Measurements from ENCODE around the gene TMEM30B. TPM values are rescaled to one million over a fixed set of nuclear protein-coding genes. Genes with fewer than 3 reads are reported as not detected.

The TMEM30B gene
- total RNA-seq, 1 donor from 2014 or later, result 0.54 TPM

DNA sequence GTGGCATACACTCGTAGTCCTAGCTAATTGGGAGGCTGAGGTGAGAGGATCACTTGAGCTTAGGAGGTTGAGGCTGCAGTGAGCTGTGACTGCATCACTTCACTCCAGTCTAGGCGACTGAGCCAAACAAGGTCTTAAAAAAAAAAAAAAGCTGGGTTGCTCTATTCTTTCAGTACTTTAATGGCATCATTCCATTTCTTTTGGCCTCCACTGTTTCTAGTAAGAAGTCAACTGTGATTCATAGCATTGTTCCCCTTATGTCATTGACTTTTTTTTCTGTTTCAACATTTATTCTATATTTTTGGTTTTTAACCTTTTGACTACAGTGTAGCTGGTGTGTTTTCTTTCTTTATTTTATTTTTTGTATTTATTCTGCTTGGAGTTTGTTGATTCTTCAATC is 23.6 kb upstream of the TMEM30B start:
- intact Hi-C loops (cut with micrococcal nuclease), result no loop called here

GRCh38 chr14:61300754-61301153 is 19.6 kb upstream of the TMEM30B start:
- intact Hi-C loops (cut with micrococcal nuclease), result no loop called here

DNA sequence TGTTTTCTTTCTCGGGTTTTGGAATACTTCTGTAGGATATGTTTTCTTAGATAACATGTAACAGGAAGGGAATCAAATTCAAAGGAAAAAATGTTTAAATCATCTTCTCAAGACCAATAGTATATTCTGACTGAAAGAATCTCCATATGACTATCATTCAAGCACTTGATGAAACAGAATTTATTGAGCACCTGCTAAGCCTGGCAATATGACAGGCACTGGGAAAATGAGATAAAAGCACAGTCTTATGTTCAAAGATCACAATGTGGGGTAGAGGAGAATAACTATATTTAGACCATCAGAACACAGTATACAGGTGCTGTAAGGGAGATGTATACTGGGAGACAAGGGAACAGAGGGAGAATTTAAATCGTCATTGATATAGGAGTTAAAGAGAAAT is 19.1 kb upstream of the TMEM30B start:
- intact Hi-C loops (cut with micrococcal nuclease), result no loop called here

DNA sequence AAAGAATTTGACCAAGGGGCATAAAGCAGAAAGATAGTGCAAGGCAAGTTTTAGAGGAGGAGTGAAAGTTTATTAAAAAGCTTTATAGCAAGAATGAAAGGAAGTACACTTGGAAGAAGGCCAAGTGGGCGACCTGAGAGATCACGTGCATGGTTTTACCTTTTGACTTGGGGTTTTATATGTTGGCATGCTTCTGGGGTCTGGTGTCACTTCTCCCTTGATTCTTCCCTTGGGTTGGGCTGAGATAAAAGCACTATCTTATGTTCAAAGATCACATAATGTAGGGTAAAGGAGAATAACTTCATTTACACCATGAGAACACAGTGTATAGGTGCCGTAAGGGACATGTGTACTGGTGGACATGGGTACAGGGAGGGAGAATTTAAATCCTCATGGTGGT is 17.7 kb upstream of the TMEM30B start:
- intact Hi-C loops (cut with micrococcal nuclease), result no loop called here

DNA sequence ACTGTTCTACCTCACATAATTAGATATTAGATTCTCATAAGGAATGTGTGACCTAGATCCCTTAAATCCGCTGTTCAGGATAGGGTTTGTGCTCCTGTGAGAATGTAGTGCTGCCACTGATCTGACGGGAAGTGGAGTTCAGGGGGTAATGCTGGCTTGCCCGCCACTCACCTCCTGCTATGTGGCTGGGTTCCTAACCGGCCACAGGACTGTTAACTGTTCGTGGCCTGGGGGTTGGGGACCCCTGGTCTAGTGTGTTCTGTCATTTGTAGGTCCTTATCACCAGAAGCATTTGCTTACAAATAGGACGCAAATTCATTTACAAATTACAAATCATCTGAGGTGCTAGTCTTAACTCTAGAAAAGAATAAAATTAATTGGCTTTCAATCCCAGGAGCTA is 16.4 kb upstream of the TMEM30B start:
- intact Hi-C loops (cut with micrococcal nuclease), result loop anchor here (1.0 to 2.0 kb wide), 8 partner anchors 24 to 540 kb away; partner anchors contain the start of gene PRKCH

DNA sequence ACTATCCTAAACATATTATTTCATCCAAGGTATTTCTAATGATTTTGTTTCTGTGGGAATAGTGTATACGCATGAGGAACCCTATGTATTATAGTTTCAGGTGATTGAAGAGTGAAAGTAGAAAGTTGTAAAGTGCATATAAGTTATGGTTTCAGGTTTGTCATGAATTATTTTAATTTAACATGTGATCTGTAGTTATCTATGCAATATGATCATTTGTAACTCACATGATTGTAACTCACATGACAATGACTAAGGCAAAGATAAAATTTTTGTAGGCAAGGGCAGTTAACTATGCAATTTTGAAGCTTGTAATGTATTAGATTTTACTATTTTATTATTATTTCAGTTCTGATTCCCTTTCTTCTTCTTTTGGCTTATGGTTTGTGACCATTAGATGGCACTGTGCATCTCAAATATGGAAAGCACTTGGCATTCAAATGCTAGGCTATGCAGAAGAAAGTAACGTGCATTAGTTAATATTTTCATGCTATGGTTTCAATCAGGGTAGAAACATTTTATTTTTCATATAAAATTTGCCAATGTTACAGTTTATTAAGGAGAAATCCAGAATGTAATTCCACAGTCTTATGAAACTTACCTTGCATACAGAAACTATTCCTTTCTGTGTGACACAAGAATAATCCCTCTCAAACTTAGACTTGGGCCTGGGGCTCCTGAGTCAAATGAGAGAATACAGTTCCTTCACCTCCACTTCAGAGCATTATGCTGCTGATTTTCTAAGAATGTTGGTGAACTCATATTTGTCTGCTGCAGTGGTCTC is 15.8 kb upstream of the TMEM30B start:
- intact Hi-C loops (cut with micrococcal nuclease), result loop anchor here (1.0 to 2.0 kb wide), 8 partner anchors 24 to 540 kb away; partner anchors contain the start of gene PRKCH

- intact Hi-C loops (cut with micrococcal nuclease), result loop anchor here (2.0 kb wide), 2 partner anchors 47 to 435 kb away; no protein-coding TSS in a partner anchor
These were observed 15.0 kb upstream of the TMEM30B start for GRCh38 chr14:61296151-61296550.

- intact Hi-C loops (cut with micrococcal nuclease), result no loop called here
These were observed 9.6 kb upstream of the TMEM30B start for GRCh38 chr14:61290701-61291100.

GRCh38 chr14:61288720-61289119 is 7.6 kb upstream of the TMEM30B start:
- intact Hi-C loops (cut with micrococcal nuclease), result no loop called here

DNA sequence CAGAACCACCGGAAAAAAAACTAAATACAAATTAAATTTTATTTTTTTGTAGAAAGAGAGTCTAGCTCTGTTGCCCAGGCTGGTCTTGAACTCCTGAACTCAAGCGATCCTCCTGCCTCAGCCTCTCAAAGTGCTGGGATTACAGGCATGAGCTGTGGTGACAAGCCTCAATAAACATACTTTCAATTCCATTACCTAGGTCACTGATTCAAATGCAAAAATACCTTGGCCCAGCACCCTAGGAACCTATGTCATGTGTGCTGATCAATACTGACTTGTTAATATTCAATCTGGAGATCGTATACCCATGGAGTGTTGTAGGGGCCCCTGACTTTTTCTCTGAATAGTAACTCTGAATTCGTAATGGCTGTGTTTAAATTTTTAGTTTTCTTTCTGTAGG is 7.1 kb upstream of the TMEM30B start:
- intact Hi-C loops (cut with micrococcal nuclease), result no loop called here

DNA sequence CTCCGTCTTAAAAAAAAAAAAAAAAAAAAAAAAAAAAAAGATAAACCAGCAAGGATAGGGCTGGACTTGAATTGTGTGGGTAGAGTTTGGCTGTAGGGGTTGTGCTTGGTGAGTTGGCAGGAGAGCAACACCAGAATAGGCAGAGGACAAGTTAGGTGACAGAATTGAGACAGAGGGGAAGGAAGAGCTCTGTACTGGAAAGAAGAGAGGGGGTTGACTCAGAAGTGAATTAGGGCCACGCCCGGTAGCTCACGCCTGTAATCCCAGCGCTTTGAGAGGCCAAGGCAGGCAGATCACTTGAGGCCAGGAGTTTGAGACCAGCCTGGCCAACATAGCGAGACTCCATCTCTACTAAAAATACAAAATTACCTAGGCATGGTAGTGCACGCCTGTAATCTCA is 6.1 kb upstream of the TMEM30B start:
- intact Hi-C loops (cut with micrococcal nuclease), result no loop called here

DNA sequence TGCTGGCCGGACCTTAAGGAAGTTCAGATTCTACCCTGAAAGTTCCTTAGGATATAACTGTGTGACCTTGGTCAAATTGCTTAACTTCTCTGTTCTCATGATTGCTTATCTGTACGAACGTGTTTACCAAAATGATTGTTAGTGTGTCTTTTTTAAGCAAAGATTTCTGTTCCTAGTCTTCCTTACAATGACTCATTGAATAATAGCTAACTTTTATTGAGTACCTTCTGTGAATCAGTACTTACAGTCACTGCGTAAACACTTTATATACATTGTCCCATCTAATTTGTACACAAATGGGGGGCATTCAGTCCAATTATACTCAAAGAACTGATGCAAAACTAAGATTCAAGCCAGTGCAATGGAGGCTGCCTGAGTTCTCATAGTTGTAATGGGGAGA is 4.2 kb upstream of the TMEM30B start:
- intact Hi-C loops (cut with micrococcal nuclease), result no loop called here

DNA sequence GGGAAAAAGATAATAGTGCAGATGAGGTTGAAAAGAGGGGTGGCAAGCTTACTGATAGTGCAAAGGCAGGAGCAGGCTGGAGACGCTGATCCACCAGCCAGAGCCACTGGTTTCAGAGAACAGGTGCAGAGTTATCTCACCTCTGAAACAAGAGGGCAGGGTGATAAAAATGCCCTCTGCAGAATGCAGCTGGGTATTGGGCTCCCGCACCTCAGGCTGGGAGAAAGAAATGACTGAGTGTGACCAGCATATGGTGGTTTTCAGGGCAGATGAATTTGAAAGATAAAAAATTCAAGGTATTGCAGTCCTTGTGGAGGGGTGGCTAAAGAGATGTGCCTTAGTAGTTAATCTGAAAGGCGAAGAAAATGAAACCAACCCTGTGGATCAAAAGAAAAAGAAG is 2.9 kb upstream of the TMEM30B start:
- intact Hi-C loops (cut with micrococcal nuclease), result loop anchor here (5.0 kb wide), 1 partner anchor 38 kb away; the partner anchor contains the start of gene PRKCH

DNA sequence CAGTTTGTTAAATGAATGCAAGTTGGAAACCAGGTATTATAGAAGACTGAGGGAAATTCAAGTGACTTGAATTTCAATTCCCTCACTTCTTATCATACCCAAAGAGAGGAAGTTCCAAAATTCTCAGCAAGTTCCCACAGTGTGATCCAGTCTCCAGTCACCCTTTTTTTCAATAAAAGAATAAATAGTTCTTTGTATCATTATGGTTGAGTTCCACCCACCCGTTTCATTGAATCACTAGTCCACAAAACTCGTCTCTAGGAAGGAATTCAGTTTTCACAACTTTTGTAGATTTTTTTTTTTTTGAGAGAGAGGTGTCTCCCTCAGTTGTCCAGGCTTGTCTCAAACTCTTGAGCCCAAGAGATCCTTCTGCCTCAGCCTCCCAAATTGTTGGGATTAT is 1.6 kb upstream of the TMEM30B start:
- intact Hi-C loops (cut with micrococcal nuclease), result loop anchor here (5.0 kb wide), 1 partner anchor 40 kb away; the partner anchor contains the start of gene PRKCH

- intact Hi-C loops (cut with micrococcal nuclease), result loop anchor here (5.0 kb wide), 1 partner anchor 40 kb away; the partner anchor contains the start of gene PRKCH
These were observed 774 bp upstream of the TMEM30B start for GRCh38 chr14:61281948-61282275.

DNA sequence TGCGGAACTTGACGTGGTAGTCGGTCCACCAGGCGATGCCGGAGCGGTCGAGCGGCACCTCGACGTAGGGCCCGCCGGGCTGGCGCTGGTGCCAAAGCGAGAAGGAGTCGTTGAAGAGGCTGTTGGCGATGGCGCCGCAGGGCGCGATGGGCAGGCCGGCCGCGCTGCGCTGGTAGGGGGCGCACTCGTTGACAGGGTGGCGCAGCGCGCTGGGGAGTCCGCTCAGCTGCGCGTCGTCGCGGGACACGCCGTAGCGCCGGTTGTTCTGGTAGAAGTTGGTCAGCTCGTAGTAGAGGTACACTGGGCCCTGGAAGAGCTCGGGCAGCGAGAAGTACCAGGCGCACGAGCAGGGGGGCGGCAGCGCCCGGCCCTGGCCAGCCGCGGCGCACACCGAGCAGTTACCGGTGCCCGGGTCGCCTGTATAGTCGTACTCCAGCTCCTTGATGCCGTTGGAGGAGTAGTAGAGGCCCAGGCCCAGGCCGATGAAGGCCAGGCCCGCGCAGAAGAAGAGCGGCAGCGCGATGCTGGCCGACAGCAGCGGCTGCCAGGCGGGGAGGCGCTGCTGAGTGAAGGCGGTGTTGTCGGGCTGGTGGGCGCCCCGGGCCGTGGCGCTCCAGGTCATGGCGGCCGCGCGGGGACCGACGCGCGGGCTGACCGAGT is 482 bp downstream of the TMEM30B start:
- intact Hi-C loops (cut with micrococcal nuclease), result loop anchor here (5.0 kb wide), 1 partner anchor 42 kb away; the partner anchor contains the start of gene PRKCH

DNA sequence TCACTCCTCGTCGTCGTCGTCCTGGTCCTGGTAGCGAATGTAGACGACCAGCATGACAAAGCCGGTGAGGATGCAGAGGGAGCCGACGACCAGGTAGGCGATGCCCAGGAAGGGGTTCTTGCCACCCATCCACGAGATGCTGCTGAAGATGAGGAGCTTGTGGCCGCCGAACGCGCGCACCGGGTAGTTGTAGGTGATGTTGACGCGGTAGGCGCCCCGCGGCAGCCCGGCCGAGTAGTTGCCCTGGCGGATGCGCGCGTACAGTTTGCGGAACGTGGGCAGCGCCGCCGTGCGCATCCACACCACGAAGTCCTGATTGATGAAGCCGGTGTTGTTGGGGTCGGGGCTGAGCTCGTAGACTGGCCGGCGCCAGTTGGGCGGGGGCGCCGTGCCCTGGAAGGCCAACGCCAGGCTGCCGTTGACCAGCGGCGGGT is 1.0 kb downstream of the TMEM30B start:
- intact Hi-C loops (cut with micrococcal nuclease), result loop anchor here (5.0 kb wide), 1 partner anchor 42 kb away; the partner anchor contains the start of gene PRKCH

DNA sequence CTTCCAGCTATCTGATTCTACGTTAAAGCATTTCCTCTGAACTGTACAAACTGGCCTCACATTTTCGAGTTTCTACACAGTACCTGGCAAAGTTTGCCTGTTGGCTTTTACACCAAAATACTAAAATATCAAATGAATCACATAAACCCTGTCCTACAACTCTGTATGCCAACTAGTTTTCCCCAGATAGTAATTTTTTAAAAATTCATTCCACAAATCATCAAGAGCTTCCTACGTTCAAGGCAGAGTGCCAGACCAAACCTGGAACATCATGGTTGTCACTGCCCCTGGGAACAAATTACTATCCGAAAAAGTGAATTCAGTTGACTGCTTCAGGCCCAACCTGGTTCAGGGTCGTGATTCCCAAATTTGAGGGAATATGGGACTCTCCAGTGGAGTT is 2.1 kb downstream of the TMEM30B start:
- intact Hi-C loops (cut with micrococcal nuclease), result no loop called here

DNA sequence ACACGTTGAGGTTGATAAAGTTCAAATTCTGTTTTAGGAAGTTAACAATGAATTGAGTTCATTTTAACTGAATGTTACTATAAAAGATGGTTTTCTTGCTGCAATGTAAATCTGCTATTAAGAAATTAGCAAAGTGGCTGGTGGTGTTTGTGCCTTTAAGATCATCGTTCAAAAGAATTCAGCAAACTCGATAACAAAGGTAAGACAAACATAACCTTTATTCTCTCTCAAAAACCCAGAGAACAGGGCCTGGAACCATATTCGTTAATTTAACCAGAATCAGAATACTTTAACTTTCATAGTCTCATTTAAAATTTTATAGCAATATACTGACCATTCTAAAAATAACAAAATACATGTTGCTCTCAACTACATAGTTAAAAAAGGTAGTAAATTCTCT is 3.4 kb downstream of the TMEM30B start:
- intact Hi-C loops (cut with micrococcal nuclease), result loop anchor here (1.0 kb wide), 1 partner anchor 8 kb away; no protein-coding TSS in a partner anchor

DNA sequence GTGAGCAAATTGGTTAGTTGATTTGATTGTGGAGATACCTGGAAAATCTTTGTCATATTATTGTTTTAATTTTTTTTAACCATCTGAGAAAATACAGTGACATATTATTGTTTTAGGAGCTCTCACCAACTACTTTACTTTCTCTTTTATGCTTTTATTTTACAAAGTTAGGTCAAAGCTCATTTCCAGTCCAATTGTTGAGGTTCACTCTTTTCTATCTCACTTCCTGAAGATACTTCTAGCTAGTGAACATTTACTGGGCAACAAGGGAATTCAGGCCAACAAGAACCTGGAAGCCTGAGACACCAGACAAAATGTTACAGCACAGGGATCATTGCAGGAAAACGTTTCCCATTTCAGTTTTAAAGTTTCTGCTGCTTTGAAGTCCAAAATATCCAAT is 3.9 kb downstream of the TMEM30B start:
- intact Hi-C loops (cut with micrococcal nuclease), result no loop called here

- intact Hi-C loops (cut with micrococcal nuclease), result no loop called here
These were observed 9.6 kb downstream of the TMEM30B start for GRCh38 chr14:61271552-61271951.

GRCh38 chr14:61270714-61271113 is 10.4 kb downstream of the TMEM30B start:
- intact Hi-C loops (cut with micrococcal nuclease), result no loop called here
